Liver (tissue), 9 donors: ENCODE data around the gene SYT13. TPM values are rescaled to one million over a fixed set of nuclear protein-coding genes. Genes with fewer than 3 reads are reported as not detected.

Experiments used
- DNase-seq: peaks from one replicate; pipeline ENCODE4 v3.0.0-alpha.2; 2017; ENCODE audit warnings: low spot score
- H3K27ac ChIP-seq, 2 donors: one replicate each; pipeline ENCODE4 v1.7.0; 2013; ENCODE audit warnings: inconsistent platforms in 2 of 2, low read length in 2 of 2, control low read depth in 1 of 2, low read depth in 1 of 2, mild to moderate bottlenecking in 1 of 2
- H3K27me3 ChIP-seq, 4 donors: one replicate each; pipeline versions ENCODE4 v1.6.1 to v1.7.0; 2013; ENCODE audit warnings: low read length in 3 of 4, inconsistent platforms in 1 of 4, mild to moderate bottlenecking in 1 of 4, moderate library complexity in 1 of 4; ENCODE audit not compliant: control insufficient read depth in 4 of 4, insufficient read depth in 4 of 4
- H3K36me3 ChIP-seq, 4 donors: one replicate each; pipeline versions ENCODE4 v1.6.1 to v1.7.0; 2013; ENCODE audit warnings: low read length in 3 of 4, mild to moderate bottlenecking in 3 of 4, low read depth in 1 of 4, moderate library complexity in 1 of 4; ENCODE audit not compliant: control insufficient read depth in 4 of 4, insufficient read depth in 3 of 4
- H3K4me1 ChIP-seq, 4 donors: one replicate each; pipeline versions ENCODE4 v1.6.1 to v1.7.0; 2013; ENCODE audit warnings: low read length in 3 of 4, mild to moderate bottlenecking in 3 of 4, moderate library complexity in 1 of 4; ENCODE audit not compliant: control insufficient read depth in 4 of 4, insufficient read depth in 4 of 4
- H3K4me3 ChIP-seq, 3 donors: one replicate each; pipeline versions ENCODE4 v1.6.1 to v1.7.0; 2013; ENCODE audit warnings: low read length in 3 of 3, control low read depth in 1 of 3, low read depth in 1 of 3, mild to moderate bottlenecking in 1 of 3
- H3K9ac ChIP-seq, 2 donors: one replicate each; pipeline ENCODE4 v1.7.0; 2013; ENCODE audit warnings: low read length in 2 of 2, mild to moderate bottlenecking in 2 of 2, moderate library complexity in 2 of 2, control low read depth in 1 of 2, low read depth in 1 of 2
- H3K9me3 ChIP-seq, 4 donors: one replicate each; pipeline versions ENCODE4 v1.6.1 to v1.7.0; 2013; ENCODE audit warnings: low read length in 3 of 4; ENCODE audit not compliant: control insufficient read depth in 4 of 4
- ATF3 ChIP-seq: IDR thresholded peaks from 2 replicates; pipeline ENCODE4 v1.6.1; 2016; ENCODE audit warnings: antibody characterized with exemption
- CTCF ChIP-seq: fragments of 150-350 bp; IDR thresholded peaks from 2 replicates; pipeline ENCODE4 v1.5.1; 2017; ENCODE audit warnings: improper control_type of control experiment, low read depth, low read length; ENCODE audit not compliant: missing input control
- EGR1 ChIP-seq, 2 donors: IDR thresholded peaks; 2 replicates each; pipeline ENCODE4 v1.6.1; 2016 to 2018; ENCODE audit warnings: antibody characterized with exemption in 2 of 2, low read depth in 2 of 2
- FOXA1 ChIP-seq: IDR thresholded peaks from 2 replicates; pipeline ENCODE4 v1.6.1; 2016; ENCODE audit warnings: antibody characterized with exemption
- FOXA2 ChIP-seq: IDR thresholded peaks from 2 replicates; pipeline ENCODE4 v1.6.1; 2016; ENCODE audit warnings: antibody characterized with exemption
- GABPA ChIP-seq, 2 donors: IDR thresholded peaks in 1 of 2; conservative IDR thresholded peaks in 1 of 2; 2 replicates each; pipeline ENCODE4 v1.6.1; 2016; ENCODE audit warnings: antibody characterized with exemption in 2 of 2, mild to moderate bottlenecking in 1 of 2, moderate library complexity in 1 of 2
- HNF4A ChIP-seq, 2 donors: conservative IDR thresholded peaks; 2 replicates each; pipeline ENCODE4 v1.6.1; 2016; ENCODE audit warnings: antibody characterized with exemption in 2 of 2, mild to moderate bottlenecking in 2 of 2
- HNF4G ChIP-seq: IDR thresholded peaks from 2 replicates; pipeline ENCODE4 v1.6.1; 2016; ENCODE audit warnings: antibody characterized with exemption
- JUND ChIP-seq, 2 donors: IDR thresholded peaks; 2 replicates each; pipeline ENCODE4 v1.6.1; 2016; ENCODE audit warnings: antibody characterized with exemption in 2 of 2
- NR2F2 ChIP-seq: IDR thresholded peaks from 2 replicates; pipeline ENCODE4 v1.6.1; 2016; ENCODE audit warnings: antibody characterized with exemption
- RAD21 ChIP-seq, 2 donors: IDR thresholded peaks; 2 replicates each; pipeline ENCODE4 v1.6.1; 2016; ENCODE audit warnings: antibody characterized with exemption in 2 of 2, mild to moderate bottlenecking in 2 of 2
- RXRA ChIP-seq, 2 donors: IDR thresholded peaks; 2 replicates each; pipeline ENCODE4 v1.6.1; 2017 to 2018; ENCODE audit warnings: antibody characterized with exemption in 2 of 2, mild to moderate bottlenecking in 1 of 2
- SP1 ChIP-seq: IDR thresholded peaks from 2 replicates; pipeline ENCODE4 v1.6.1; 2018; ENCODE audit warnings: antibody characterized with exemption, mild to moderate bottlenecking
- TAF1 ChIP-seq: conservative IDR thresholded peaks from 2 replicates; pipeline ENCODE4 v1.6.1; 2016; ENCODE audit warnings: antibody characterized with exemption, mild to moderate bottlenecking
- YY1 ChIP-seq: IDR thresholded peaks from 2 replicates; pipeline ENCODE4 v1.6.1; 2016; ENCODE audit warnings: antibody characterized with exemption, mild to moderate bottlenecking
- ZBTB33 ChIP-seq: IDR thresholded peaks from 2 replicates; pipeline ENCODE4 v1.6.1; 2016; ENCODE audit warnings: antibody characterized with exemption
- WGBS: extraction: QIAGEN DNeasy Blood & Tissue Kit; methylation state at CpG from one replicate; pipeline ENCODE4 v1.1.7; 2013; 5-methylcytosine and 5-hydroxymethylcytosine counted together
- polyA plus RNA-seq, 2 donors: library from polyadenylated mRNA; stranded (reverse) in 1 of 2; unstranded in 1 of 2; fragments of 200-250 nt in 1 of 2; fragments of >200 nt in 1 of 2; fragmentation: Nextera tagmentation in 1 of 2; extraction: Ambion mirVana in 1 of 2; gene quantifications; one replicate each; pipeline versions ENCODE4 v1.2.1 to v1.2.3, GENCODE V29; 2013 to 2015
- total RNA-seq, 2 donors: library from RNA; depleted of rRNA; stranded (reverse); fragments of >200 nt; gene quantifications; one replicate each; pipeline ENCODE4 v1.2.3, GENCODE V29; 2014
- TF ChIP-seq, protein P1 (sequence below): IDR thresholded peaks from 2 replicates; pipeline ENCODE4 v1.6.1; 2016; ENCODE audit warnings: antibody characterized with exemption, mild to moderate bottlenecking
- TF ChIP-seq, protein P2 (sequence below): IDR thresholded peaks from 2 replicates; pipeline ENCODE4 v1.6.1; 2016; ENCODE audit warnings: antibody characterized with exemption
- donor health status: healthy.
- donor health status: healthy.
- donor health status: healthy.
- donor health status: healthy.
- donor health status: healthy.

SYT13 gene
- total and polyA plus RNA-seq, 4 donors = 0.05 to 0.33 (median 0.14) TPM

GRCh38 chr11:45265969-45266675 lies 20.0 kb downstream of the SYT13 start:
- Histone ChIP-seq H3K9ac (no peak overlapping the region), H3K27me3 (peaks cover 0 to 11% (median 0%) of the 10 kb centered on the region in 4 donors), H3K27ac (no peak overlapping the region), H3K9me3 (no peaks in the 10 kb centered on the region), H3K4me1 (no peaks in the 10 kb centered on the region), H3K36me3 (no peaks in the 10 kb centered on the region), H3K4me3 (no peak overlapping the region)
- WGBS = 79% methylated on average over 2 of the region's 2 CpGs
- DNase-seq = no peak
- TF ChIP-seq YY1 = no peak
- no peak for TF ChIP-seq GABPA (IDR thresholded peaks at IDR 0.05 in 1 of 2, conservative IDR thresholded peaks at IDR 0.05 in 1 of 2)
- no peak for TF ChIP-seq FOXA2
- TF ChIP-seq TAF1 = no peak
- TF ChIP-seq, protein P1, sequence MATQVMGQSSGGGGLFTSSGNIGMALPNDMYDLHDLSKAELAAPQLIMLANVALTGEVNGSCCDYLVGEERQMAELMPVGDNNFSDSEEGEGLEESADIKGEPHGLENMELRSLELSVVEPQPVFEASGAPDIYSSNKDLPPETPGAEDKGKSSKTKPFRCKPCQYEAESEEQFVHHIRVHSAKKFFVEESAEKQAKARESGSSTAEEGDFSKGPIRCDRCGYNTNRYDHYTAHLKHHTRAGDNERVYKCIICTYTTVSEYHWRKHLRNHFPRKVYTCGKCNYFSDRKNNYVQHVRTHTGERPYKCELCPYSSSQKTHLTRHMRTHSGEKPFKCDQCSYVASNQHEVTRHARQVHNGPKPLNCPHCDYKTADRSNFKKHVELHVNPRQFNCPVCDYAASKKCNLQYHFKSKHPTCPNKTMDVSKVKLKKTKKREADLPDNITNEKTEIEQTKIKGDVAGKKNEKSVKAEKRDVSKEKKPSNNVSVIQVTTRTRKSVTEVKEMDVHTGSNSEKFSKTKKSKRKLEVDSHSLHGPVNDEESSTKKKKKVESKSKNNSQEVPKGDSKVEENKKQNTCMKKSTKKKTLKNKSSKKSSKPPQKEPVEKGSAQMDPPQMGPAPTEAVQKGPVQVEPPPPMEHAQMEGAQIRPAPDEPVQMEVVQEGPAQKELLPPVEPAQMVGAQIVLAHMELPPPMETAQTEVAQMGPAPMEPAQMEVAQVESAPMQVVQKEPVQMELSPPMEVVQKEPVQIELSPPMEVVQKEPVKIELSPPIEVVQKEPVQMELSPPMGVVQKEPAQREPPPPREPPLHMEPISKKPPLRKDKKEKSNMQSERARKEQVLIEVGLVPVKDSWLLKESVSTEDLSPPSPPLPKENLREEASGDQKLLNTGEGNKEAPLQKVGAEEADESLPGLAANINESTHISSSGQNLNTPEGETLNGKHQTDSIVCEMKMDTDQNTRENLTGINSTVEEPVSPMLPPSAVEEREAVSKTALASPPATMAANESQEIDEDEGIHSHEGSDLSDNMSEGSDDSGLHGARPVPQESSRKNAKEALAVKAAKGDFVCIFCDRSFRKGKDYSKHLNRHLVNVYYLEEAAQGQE = no peak
- TF ChIP-seq HNF4G = no peak
- no peak for TF ChIP-seq JUND (IDR thresholded peaks at IDR 0.05)
- no peak for TF ChIP-seq EGR1 (IDR thresholded peaks at IDR 0.05; ENCODE audit: low read depth in 2 of 2)
- TF ChIP-seq CTCF = no peak
- no peak for TF ChIP-seq HNF4A (conservative IDR thresholded peaks at IDR 0.05)
- no peak for TF ChIP-seq RAD21 (IDR thresholded peaks at IDR 0.05)
- TF ChIP-seq, protein P2, sequence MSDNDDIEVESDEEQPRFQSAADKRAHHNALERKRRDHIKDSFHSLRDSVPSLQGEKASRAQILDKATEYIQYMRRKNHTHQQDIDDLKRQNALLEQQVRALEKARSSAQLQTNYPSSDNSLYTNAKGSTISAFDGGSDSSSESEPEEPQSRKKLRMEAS = no peak
- no peak for TF ChIP-seq ZBTB33
- TF ChIP-seq FOXA1 = no peak
- no peak for TF ChIP-seq RXRA (IDR thresholded peaks at IDR 0.05)
- no peak for TF ChIP-seq SP1
- TF ChIP-seq NR2F2 = no peak
- no peak for TF ChIP-seq ATF3
